SK-N-SH (cell line): ENCODE data around the gene DCD. TPM values are rescaled to one million over a fixed set of nuclear protein-coding genes. Genes with fewer than 3 reads are reported as not detected.

Experiments
- CTCF ChIA-PET: fragments of 300-600, 350-600 bp; formaldehyde crosslinking; extraction: SDS; loops from one replicate; lab custom pipeline; 2021; lab: Yijun Ruan, JAX
- POLR2A ChIA-PET: fragments of 350-600 bp; sonication (Branson Sonifier 250); formaldehyde crosslinking; extraction: SDS; loops from one replicate; lab custom pipeline; 2020; ENCODE audit warnings: antibody characterized with exemption, inconsistent platforms; lab: Yijun Ruan, JAX
- DNase-seq: peaks from one replicate; pipeline ENCODE4 v3.0.0; 2012
- H2AFZ ChIP-seq: fragments of 200-600 bp; sonication (generic); 2 replicates; pipeline ENCODE4 v1.8.1; 2016; ENCODE audit warnings: antibody characterized with exemption, mild to moderate bottlenecking, low read depth
- H3F3A ChIP-seq: fragments of 200-600 bp; sonication (generic); replicated peaks from 2 replicates; pipeline ENCODE3; 2016; ENCODE audit warnings: antibody characterized with exemption, mild to moderate bottlenecking; ENCODE audit not compliant: insufficient read depth
- H3K27ac ChIP-seq, 2 experiments: fragments of 200-500 bp in 1 of 2; fragments of 200-600 bp in 1 of 2; sonication (Bioruptor generic) in 1 of 2; sonication (generic), shearing (Covaris generic) in 1 of 2; 2 replicates each; pipeline versions ENCODE4 v1.5.1 to v1.6.1; 2014 to 2016; ENCODE audit warnings: low read depth in 2 of 2, inconsistent platforms in 1 of 2, low read length in 1 of 2, mild to moderate bottlenecking in 1 of 2, mixed read lengths in 1 of 2
- H3K27me3 ChIP-seq: fragments of 200-600 bp; sonication (generic), shearing (Covaris generic); 2 replicates; pipeline ENCODE4 v1.6.1; 2016; ENCODE audit warnings: mixed run types; ENCODE audit not compliant: insufficient read depth
- H3K36me3 ChIP-seq, 2 experiments: fragments of 200-500 bp in 1 of 2; fragments of 200-600 bp in 1 of 2; sonication (Bioruptor generic) in 1 of 2; sonication (generic) in 1 of 2; replicated peaks in 1 of 2; 2 replicates each; pipeline versions ENCODE3 to v1.5.1; 2014 to 2016; ENCODE audit warnings: low read length in 1 of 2, mild to moderate bottlenecking in 1 of 2; ENCODE audit not compliant: insufficient read depth in 2 of 2, control insufficient read depth in 1 of 2
- H3K4me1 ChIP-seq, 2 experiments: fragments of 200-500 bp in 1 of 2; fragments of 200-600 bp in 1 of 2; sonication (Bioruptor generic) in 1 of 2; sonication (generic), shearing (Covaris generic) in 1 of 2; 2 replicates each; pipeline versions ENCODE4 v1.5.1 to v1.6.1; 2014 to 2016; ENCODE audit warnings: low read depth in 1 of 2, low read length in 1 of 2, mixed run types in 1 of 2; ENCODE audit not compliant: insufficient read depth in 2 of 2, control insufficient read depth in 1 of 2
- H3K4me2 ChIP-seq: fragments of 200-600 bp; sonication (generic), shearing (Covaris generic); 2 replicates; pipeline ENCODE4 v1.6.1; 2017; ENCODE audit warnings: mixed run types
- H3K4me3 ChIP-seq, 2 experiments: fragments of 200-500 bp in 1 of 2; fragments of 200-600 bp in 1 of 2; sonication (Bioruptor generic) in 1 of 2; sonication (generic), shearing (Covaris generic) in 1 of 2; 2 replicates each; pipeline versions ENCODE4 v1.5.1 to v1.8.1; 2014 to 2016; ENCODE audit warnings: low read depth in 2 of 2, inconsistent platforms in 1 of 2, low read length in 1 of 2, mild to moderate bottlenecking in 1 of 2, mixed read lengths in 1 of 2, moderate library complexity in 1 of 2
- H3K79me2 ChIP-seq: fragments of 200-600 bp; sonication (generic); 2 replicates; pipeline ENCODE4 v1.8.1; 2017; ENCODE audit warnings: mild to moderate bottlenecking; ENCODE audit not compliant: insufficient read depth
- H3K9ac ChIP-seq: fragments of 200-600 bp; sonication (generic); 2 replicates; pipeline ENCODE4 v1.6.1; 2017; ENCODE audit warnings: mixed run types
- H3K9me2 ChIP-seq: fragments of 200-600 bp; sonication (generic); 2 replicates; pipeline ENCODE4 v1.6.1; 2017; ENCODE audit warnings: mixed run types
- H3K9me3 ChIP-seq: fragments of 200-600 bp; sonication (generic); 2 replicates; pipeline ENCODE4 v1.6.1; 2017; ENCODE audit warnings: mixed run types, mild to moderate bottlenecking, moderate library complexity
- H4K20me1 ChIP-seq: fragments of 200-600 bp; sonication (generic); 2 replicates; pipeline ENCODE4 v1.6.1; 2017; ENCODE audit warnings: mild to moderate bottlenecking, mixed run types; ENCODE audit not compliant: insufficient read depth
- CHD2 ChIP-seq: fragments of 150-350 bp; IDR thresholded peaks from 2 replicates; pipeline ENCODE4 v1.6.1; 2018; ENCODE audit warnings: low read length; ENCODE audit not compliant: partially characterized antibody
- ELF1 ChIP-seq: IDR thresholded peaks from 2 replicates; pipeline ENCODE4 v1.4.0; 2012
- EP300 ChIP-seq, 2 experiments: IDR thresholded peaks; 2 replicates each; pipeline versions ENCODE4 v1.4.0 to v1.6.1; 2012; ENCODE audit warnings: borderline replicate concordance in 1 of 2, low read depth in 1 of 2, low read length in 1 of 2
- EZH2phosphoT487 ChIP-seq: fragments of 200-600 bp; sonication (generic); IDR thresholded peaks from 2 replicates; pipeline ENCODE4 v1.6.1; 2017; ENCODE audit warnings: low read depth, mixed run types, mild to moderate bottlenecking, antibody characterized with exemption, moderate library complexity, borderline replicate concordance
- FOSL2 ChIP-seq: IDR thresholded peaks from 2 replicates; pipeline ENCODE4 v1.4.0; 2012; ENCODE audit warnings: low read depth, mild to moderate bottlenecking, moderate library complexity, borderline replicate concordance
- FOXJ3 ChIP-seq: sonication (generic); formaldehyde crosslinking; IDR thresholded peaks from 2 replicates; pipeline ENCODE4 v1.5.1; 2020; ENCODE audit warnings: mild to moderate bottlenecking, missing genetic modification reagents
- GABPA ChIP-seq: IDR thresholded peaks from 2 replicates; pipeline ENCODE4 v1.4.0; 2012; ENCODE audit warnings: low read depth, mild to moderate bottlenecking
- GATA2 ChIP-seq: sonication (generic); formaldehyde crosslinking; IDR thresholded peaks from 2 replicates; pipeline ENCODE4 v1.5.0; 2020; ENCODE audit warnings: mild to moderate bottlenecking, missing genetic modification reagents
- JUND ChIP-seq: IDR thresholded peaks from 2 replicates; pipeline ENCODE4 v1.4.0; 2012
- MEF2A ChIP-seq: IDR thresholded peaks from 2 replicates; pipeline ENCODE4 v1.4.0; 2012; ENCODE audit warnings: low read depth, borderline replicate concordance
- NRF1 ChIP-seq: IDR thresholded peaks from 2 replicates; pipeline ENCODE4 v1.6.1; 2012; ENCODE audit warnings: low read depth, mild to moderate bottlenecking, low read length
- RXRA ChIP-seq: IDR thresholded peaks from 2 replicates; pipeline ENCODE4 v1.4.0; 2012; ENCODE audit warnings: low read depth, mild to moderate bottlenecking, borderline replicate concordance
- SIN3A ChIP-seq: IDR thresholded peaks from 2 replicates; pipeline ENCODE4 v1.6.1; 2012; ENCODE audit warnings: low read depth, mild to moderate bottlenecking, low read length, moderate library complexity, borderline replicate concordance
- TAF1 ChIP-seq: IDR thresholded peaks from 2 replicates; pipeline ENCODE4 v1.6.1; 2012; ENCODE audit warnings: low read depth, mild to moderate bottlenecking, low read length, moderate library complexity, borderline replicate concordance
- TEAD4 ChIP-seq: IDR thresholded peaks from 2 replicates; pipeline ENCODE4 v1.4.0; 2012; ENCODE audit warnings: mild to moderate bottlenecking, borderline replicate concordance; ENCODE audit not compliant: insufficient read depth
- YY1 ChIP-seq: IDR thresholded peaks from 2 replicates; pipeline ENCODE4 v1.4.0; 2012; ENCODE audit warnings: low read depth, mild to moderate bottlenecking
- WGBS: methylation state at CpG from one replicate; pipeline ENCODE4 v1.1.6; 2017; ENCODE audit warnings: low lambda C conversion rate; 5-methylcytosine and 5-hydroxymethylcytosine counted together
- polyA plus RNA-seq, 3 experiments: library from polyadenylated mRNA; depleted of rRNA; stranded (reverse); fragments of >200 nt; gene quantifications; 2 replicates each; pipeline ENCODE4 v1.2.3, GENCODE V29; 2012
- TF ChIP-seq, protein P1 (sequence below): fragments of 200-600 bp; sonication (generic); IDR thresholded peaks from 2 replicates; pipeline ENCODE4 v1.6.1; 2017; ENCODE audit warnings: antibody characterized with exemption, mild to moderate bottlenecking, moderate library complexity
- TF ChIP-seq, protein P2 (sequence below): IDR thresholded peaks from 2 replicates; pipeline ENCODE4 v1.4.0; 2012; ENCODE audit warnings: low read depth
- TF ChIP-seq, protein P3 (sequence below): IDR thresholded peaks from 2 replicates; pipeline ENCODE4; 2012
- TF ChIP-seq, protein P4 (sequence below): IDR thresholded peaks from 2 replicates; pipeline ENCODE4 v1.6.1; 2012; ENCODE audit warnings: mild to moderate bottlenecking, low read depth, low read length, moderate library complexity

The DCD gene
- polyA plus RNA-seq, 1 of the 3 experiments (the other 2 are of a cell fraction) = not detected

DNA sequence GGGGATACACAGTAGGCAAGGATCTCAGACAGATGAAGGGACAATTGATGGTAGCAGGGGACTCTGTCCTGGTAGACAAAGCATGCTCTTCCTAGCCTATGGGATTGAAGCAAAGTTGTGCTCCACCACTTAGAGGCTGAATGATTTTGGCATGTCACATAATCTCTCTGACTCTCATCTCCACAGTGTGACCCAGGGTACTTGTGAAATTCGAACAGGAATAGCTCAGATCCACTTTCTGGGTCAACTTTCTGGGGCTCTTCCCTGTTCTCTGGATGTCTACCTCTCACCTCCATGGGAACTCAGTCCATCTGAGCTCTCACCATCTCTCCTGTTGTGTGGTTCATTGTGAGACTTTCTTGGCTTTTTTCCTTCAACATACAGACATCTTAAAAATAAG is 1.7 kb upstream of the DCD start:
- Histone ChIP-seq H3K27ac (no peak overlapping the region), H3K9me2 (no peaks in the 10 kb centered on the region), H4K20me1 (no peaks in the 10 kb centered on the region), H3K9ac (no peak overlapping the region), H3K4me1 (no peaks in the 10 kb centered on the region), H3K9me3 (no peaks in the 10 kb centered on the region), H3K36me3 (no peaks in the 10 kb centered on the region), H3K4me2 (no peak overlapping the region), H3K79me2 (no peaks in the 10 kb centered on the region), H3K27me3 (peaks cover 10% of the 10 kb centered on the region; the same call in 1 of the 2 replicates), H2AFZ (no peak overlapping the region), H3K4me3 (no peak overlapping the region), H3F3A (no peaks in the 10 kb centered on the region)
- CTCF ChIA-PET = no interaction called here
- POLR2A ChIA-PET = no interaction called here
- 0% methylated on average over 1 of the region's 1 CpG for WGBS
- no peak for DNase-seq
- TF ChIP-seq, protein P1, sequence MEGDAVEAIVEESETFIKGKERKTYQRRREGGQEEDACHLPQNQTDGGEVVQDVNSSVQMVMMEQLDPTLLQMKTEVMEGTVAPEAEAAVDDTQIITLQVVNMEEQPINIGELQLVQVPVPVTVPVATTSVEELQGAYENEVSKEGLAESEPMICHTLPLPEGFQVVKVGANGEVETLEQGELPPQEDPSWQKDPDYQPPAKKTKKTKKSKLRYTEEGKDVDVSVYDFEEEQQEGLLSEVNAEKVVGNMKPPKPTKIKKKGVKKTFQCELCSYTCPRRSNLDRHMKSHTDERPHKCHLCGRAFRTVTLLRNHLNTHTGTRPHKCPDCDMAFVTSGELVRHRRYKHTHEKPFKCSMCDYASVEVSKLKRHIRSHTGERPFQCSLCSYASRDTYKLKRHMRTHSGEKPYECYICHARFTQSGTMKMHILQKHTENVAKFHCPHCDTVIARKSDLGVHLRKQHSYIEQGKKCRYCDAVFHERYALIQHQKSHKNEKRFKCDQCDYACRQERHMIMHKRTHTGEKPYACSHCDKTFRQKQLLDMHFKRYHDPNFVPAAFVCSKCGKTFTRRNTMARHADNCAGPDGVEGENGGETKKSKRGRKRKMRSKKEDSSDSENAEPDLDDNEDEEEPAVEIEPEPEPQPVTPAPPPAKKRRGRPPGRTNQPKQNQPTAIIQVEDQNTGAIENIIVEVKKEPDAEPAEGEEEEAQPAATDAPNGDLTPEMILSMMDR = no peak
- no peak for TF ChIP-seq SIN3A
- no peak for TF ChIP-seq TAF1
- no peak for TF ChIP-seq GATA2 (CRISPR knock-in tag)
- TF ChIP-seq EZH2phosphoT487 = no peak
- TF ChIP-seq FOXJ3 = no peak
- TF ChIP-seq JUND = no peak
- TF ChIP-seq ELF1 = no peak

DNA sequence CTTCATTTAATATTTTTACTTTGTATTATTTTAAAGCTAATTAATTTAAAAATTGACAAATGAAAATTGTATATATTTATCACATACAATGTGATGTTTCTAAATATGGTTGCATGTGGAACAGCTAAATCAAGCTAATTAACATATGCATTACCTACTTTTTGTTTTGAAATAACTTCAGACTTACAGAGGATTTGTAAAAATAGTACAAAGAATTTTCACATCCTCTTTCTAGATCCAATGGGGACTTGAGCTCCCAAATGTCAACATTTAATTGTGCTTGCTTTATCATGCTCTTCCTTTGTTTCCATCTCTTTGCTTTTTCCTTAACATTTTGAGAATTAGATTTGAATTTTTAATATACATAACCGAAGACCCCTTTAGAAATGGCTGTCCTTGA is 6.6 kb downstream of the DCD start:
- TF ChIP-seq EZH2phosphoT487 (no peak), FOXJ3 (no peak), SIN3A (no peak), FOSL2 (no peak), GATA2 (CRISPR knock-in tag) (no peak), TAF1 (no peak), YY1 (no peak), NRF1 (no peak), MEF2A (no peak), CHD2 (no peak), EP300 (IDR thresholded peaks at IDR 0.05; ENCODE audit: borderline replicate concordance in 1 of 2, low read depth in 1 of 2, low read length in 1 of 2) (no peak), TEAD4 (no peak), GABPA (no peak), RXRA (no peak)
- TF ChIP-seq, protein P2, sequence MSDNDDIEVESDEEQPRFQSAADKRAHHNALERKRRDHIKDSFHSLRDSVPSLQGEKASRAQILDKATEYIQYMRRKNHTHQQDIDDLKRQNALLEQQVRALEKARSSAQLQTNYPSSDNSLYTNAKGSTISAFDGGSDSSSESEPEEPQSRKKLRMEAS = no peak
- TF ChIP-seq, protein P3, sequence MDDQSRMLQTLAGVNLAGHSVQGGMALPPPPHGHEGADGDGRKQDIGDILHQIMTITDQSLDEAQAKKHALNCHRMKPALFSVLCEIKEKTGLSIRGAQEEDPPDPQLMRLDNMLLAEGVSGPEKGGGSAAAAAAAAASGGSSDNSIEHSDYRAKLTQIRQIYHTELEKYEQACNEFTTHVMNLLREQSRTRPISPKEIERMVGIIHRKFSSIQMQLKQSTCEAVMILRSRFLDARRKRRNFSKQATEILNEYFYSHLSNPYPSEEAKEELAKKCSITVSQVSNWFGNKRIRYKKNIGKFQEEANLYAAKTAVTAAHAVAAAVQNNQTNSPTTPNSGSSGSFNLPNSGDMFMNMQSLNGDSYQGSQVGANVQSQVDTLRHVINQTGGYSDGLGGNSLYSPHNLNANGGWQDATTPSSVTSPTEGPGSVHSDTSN = no peak
- TF ChIP-seq, protein P4, sequence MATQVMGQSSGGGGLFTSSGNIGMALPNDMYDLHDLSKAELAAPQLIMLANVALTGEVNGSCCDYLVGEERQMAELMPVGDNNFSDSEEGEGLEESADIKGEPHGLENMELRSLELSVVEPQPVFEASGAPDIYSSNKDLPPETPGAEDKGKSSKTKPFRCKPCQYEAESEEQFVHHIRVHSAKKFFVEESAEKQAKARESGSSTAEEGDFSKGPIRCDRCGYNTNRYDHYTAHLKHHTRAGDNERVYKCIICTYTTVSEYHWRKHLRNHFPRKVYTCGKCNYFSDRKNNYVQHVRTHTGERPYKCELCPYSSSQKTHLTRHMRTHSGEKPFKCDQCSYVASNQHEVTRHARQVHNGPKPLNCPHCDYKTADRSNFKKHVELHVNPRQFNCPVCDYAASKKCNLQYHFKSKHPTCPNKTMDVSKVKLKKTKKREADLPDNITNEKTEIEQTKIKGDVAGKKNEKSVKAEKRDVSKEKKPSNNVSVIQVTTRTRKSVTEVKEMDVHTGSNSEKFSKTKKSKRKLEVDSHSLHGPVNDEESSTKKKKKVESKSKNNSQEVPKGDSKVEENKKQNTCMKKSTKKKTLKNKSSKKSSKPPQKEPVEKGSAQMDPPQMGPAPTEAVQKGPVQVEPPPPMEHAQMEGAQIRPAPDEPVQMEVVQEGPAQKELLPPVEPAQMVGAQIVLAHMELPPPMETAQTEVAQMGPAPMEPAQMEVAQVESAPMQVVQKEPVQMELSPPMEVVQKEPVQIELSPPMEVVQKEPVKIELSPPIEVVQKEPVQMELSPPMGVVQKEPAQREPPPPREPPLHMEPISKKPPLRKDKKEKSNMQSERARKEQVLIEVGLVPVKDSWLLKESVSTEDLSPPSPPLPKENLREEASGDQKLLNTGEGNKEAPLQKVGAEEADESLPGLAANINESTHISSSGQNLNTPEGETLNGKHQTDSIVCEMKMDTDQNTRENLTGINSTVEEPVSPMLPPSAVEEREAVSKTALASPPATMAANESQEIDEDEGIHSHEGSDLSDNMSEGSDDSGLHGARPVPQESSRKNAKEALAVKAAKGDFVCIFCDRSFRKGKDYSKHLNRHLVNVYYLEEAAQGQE = no peak
- Histone ChIP-seq H3K27ac (no peak overlapping the region), H3K9me2 (no peaks in the 10 kb centered on the region), H3K79me2 (no peaks in the 10 kb centered on the region), H3K9ac (no peak overlapping the region), H3K4me1 (no peaks in the 10 kb centered on the region), H2AFZ (no peak overlapping the region), H3K36me3 (no peaks in the 10 kb centered on the region), H3F3A (no peaks in the 10 kb centered on the region), H3K4me2 (no peak overlapping the region), H3K9me3 (no peaks in the 10 kb centered on the region), H3K4me3 (no peak overlapping the region), H4K20me1 (no peaks in the 10 kb centered on the region), H3K27me3 (0 out of 2 replicates have a peak, but pooled peaks cover 10% of the 10 kb centered on the region)
- ChIA-PET CTCF (interaction anchor here (1.1 to 1.7 kb wide), 2 partner anchors 17 to 46 kb away, joined by 3 to 4 read pairs; no protein-coding TSS in a partner anchor), POLR2A (no interaction called here)
- DNase-seq = no peak
- 0% methylated on average over 1 of the region's 1 CpG for WGBS
